K562 treated with DMSO at 1 percent for 4 hours (cell line): ENCODE measurements around the gene PRSS36. TPM values are rescaled to one million over a fixed set of nuclear protein-coding genes. Genes with fewer than 3 reads are reported as not detected.

Experiments used
- total RNA-seq: library from RNA; unstranded; fragments of 300-600 nt; gene quantifications from 2 replicates; pipeline ENCODE4 v1.2.3, GENCODE V29; 2022; ENCODE audit not compliant: insufficient read depth

The PRSS36 gene
- not detected in 2 replicates for total RNA-seq

GRCh38 chr16:31149894-31150890, at the start of gene PRSS36:
PRSS36 (minus strand) TSS chr16:31150066; CDS start chr16:31150035, 31 bp downstream.

GRCh38 chr16:31179747-31180459, 30.0 kb upstream of the PRSS36 start, which contains the start of gene FUS:
FUS (plus strand) TSS chr16:31180139; CDS start chr16:31180215, 76 bp downstream.

GRCh38 chr16:31135535-31136286, 14.2 kb downstream of the PRSS36 start, which contains the start of gene PRSS8:
PRSS8 (minus strand) TSS chr16:31135727; CDS start chr16:31135498, 229 bp downstream.

GRCh38 chr16:31117384-31118222, 32.3 kb downstream of the PRSS36 start, which contains the start of gene KAT8:
KAT8 (plus strand) TSS chr16:31117664; CDS start chr16:31117682, 18 bp downstream.

GRCh38 chr16:31108035-31108793, 41.7 kb downstream of the PRSS36 start, which contains the start of gene BCKDK:
BCKDK (plus strand) TSS chr16:31108386; CDS start chr16:31109224, 838 bp downstream.

GRCh38 chr16:31094424-31095120, 55.3 kb downstream of the PRSS36 start, which contains the start of gene VKORC1:
VKORC1 (minus strand) TSS chr16:31094797; CDS start chr16:31094729, 68 bp downstream.

Other genes with a start within 250 kb of the PRSS36 start
- gene FBXL19, start 226.5 kb downstream of the PRSS36 start, total RNA-seq: 17.3 and 25.8 TPM in 2 replicates
- 33.5 and 53.4 TPM in 2 replicates for gene ORAI3, start 201.0 kb downstream of the PRSS36 start, total RNA-seq
- gene SETD1A, start 192.3 kb downstream of the PRSS36 start, total RNA-seq: 14.5 and 23.8 TPM in 2 replicates
- 44.6 and 47.9 TPM in 2 replicates for gene HSD3B7, start 164.9 kb downstream of the PRSS36 start, total RNA-seq
- gene STX1B, start 139.4 kb downstream of the PRSS36 start, total RNA-seq: 0.31 TPM in 1 of 2 replicates, not detected in the other
- gene STX4, start 116.5 kb downstream of the PRSS36 start, total RNA-seq: 44.1 and 45.2 TPM in 2 replicates
- gene ZNF668, start 75.8 kb downstream of the PRSS36 start, total RNA-seq: 13.4 and 15.6 TPM in 2 replicates
- 12.6 and 13.5 TPM in 2 replicates for gene ZNF646, start 75.6 kb downstream of the PRSS36 start, total RNA-seq
- 3.8 and 4.7 TPM in 2 replicates for gene PRSS53, start 61.1 kb downstream of the PRSS36 start, total RNA-seq
- gene VKORC1, start 55.3 kb downstream of the PRSS36 start, total RNA-seq: 148 and 159 TPM in 2 replicates
- 41.2 and 58.7 TPM in 2 replicates for gene BCKDK, start 41.7 kb downstream of the PRSS36 start, total RNA-seq
- 90.8 and 110 TPM in 2 replicates for gene KAT8, start 32.4 kb downstream of the PRSS36 start, total RNA-seq
- 64.8 and 68.2 TPM in 2 replicates for gene PRSS8, start 14.3 kb downstream of the PRSS36 start, total RNA-seq
- 273 and 304 TPM in 2 replicates for gene FUS, start 30.1 kb upstream of the PRSS36 start, total RNA-seq
- gene PYCARD, start 52.7 kb upstream of the PRSS36 start, total RNA-seq: 47.8 and 60.3 TPM in 2 replicates
- gene TRIM72, start 64.1 kb upstream of the PRSS36 start, total RNA-seq: 0.08 TPM in 1 of 2 replicates, not detected in the other
- not detected in 2 replicates for gene PYDC1, start 67.1 kb upstream of the PRSS36 start, total RNA-seq
- 2.3 and 6.3 TPM in 2 replicates for gene ITGAM, start 109.9 kb upstream of the PRSS36 start, total RNA-seq
- 0.74 and 0.84 TPM in 2 replicates for gene ITGAX, start 205.1 kb upstream of the PRSS36 start, total RNA-seq
- not detected in 2 replicates for gene ITGAD, start 243.3 kb upstream of the PRSS36 start, total RNA-seq